ENCODE measurements around the gene KCTD15.

KCTD15 gene

DNA sequence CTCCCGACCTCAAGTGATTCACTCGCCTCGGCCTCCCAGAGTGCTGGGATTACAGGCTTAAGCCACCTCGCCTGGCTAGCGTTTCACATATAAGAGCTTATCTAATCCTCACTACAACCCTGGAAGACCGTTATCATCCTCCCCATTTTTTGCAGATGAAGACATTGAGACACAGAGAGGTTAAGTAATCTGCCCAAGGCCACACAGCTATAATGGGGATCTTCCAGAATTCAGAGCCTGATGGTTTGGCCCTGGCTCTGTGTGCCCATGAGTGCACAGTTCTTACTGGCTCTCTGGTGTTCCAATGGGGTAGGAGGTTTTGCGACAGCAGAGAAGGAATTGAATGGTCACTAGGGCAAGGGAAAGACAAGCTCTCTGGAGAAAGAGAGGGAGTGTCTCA, 16.8 kb upstream of the KCTD15 start:
- no peaks in the 10 kb centered on the region for H3K9me2 ChIP-seq (ENCODE audit: low read depth, low read length)
- H3K9ac ChIP-seq (ENCODE audit: low read length) = no peak overlapping the region
- H4K20me1 ChIP-seq (ENCODE audit: insufficient read depth, low read length) = no peaks in the 10 kb centered on the region
- no peaks in the 10 kb centered on the region for H3K9me3 ChIP-seq (ENCODE audit: low read length)
- no peak overlapping the region for H3K4me3 ChIP-seq (ENCODE audit: low read depth, low read length, poor library complexity, severe bottlenecking)
- no peak for TF ChIP-seq EZH2 (IDR thresholded peaks at IDR 0.05; ENCODE audit: borderline replicate concordance, low read length)
- TF ChIP-seq, protein P1, sequence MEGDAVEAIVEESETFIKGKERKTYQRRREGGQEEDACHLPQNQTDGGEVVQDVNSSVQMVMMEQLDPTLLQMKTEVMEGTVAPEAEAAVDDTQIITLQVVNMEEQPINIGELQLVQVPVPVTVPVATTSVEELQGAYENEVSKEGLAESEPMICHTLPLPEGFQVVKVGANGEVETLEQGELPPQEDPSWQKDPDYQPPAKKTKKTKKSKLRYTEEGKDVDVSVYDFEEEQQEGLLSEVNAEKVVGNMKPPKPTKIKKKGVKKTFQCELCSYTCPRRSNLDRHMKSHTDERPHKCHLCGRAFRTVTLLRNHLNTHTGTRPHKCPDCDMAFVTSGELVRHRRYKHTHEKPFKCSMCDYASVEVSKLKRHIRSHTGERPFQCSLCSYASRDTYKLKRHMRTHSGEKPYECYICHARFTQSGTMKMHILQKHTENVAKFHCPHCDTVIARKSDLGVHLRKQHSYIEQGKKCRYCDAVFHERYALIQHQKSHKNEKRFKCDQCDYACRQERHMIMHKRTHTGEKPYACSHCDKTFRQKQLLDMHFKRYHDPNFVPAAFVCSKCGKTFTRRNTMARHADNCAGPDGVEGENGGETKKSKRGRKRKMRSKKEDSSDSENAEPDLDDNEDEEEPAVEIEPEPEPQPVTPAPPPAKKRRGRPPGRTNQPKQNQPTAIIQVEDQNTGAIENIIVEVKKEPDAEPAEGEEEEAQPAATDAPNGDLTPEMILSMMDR (IDR thresholded peaks at IDR 0.05; ENCODE audit: low read length) = no peak
- H3K4me1 ChIP-seq (ENCODE audit: insufficient read depth, low read length, severe bottlenecking) = no peaks in the 10 kb centered on the region
- no peak overlapping the region for H3K4me2 ChIP-seq (ENCODE audit: low read length)
- no peak overlapping the region for H2AFZ ChIP-seq (ENCODE audit: low read length)
- H3K27ac ChIP-seq (ENCODE audit: low read depth, low read length, poor library complexity, severe bottlenecking) = no peak overlapping the region
- H3F3A ChIP-seq (ENCODE audit: insufficient read depth, low read length) = no peaks in the 10 kb centered on the region
- no peaks in the 10 kb centered on the region for H3K36me3 ChIP-seq (ENCODE audit: insufficient read depth, low read length)
- H3K79me2 ChIP-seq (ENCODE audit: insufficient read depth, low read length) = no peaks in the 10 kb centered on the region
- no peaks in the 10 kb centered on the region for H3K27me3 ChIP-seq (ENCODE audit: insufficient read depth, low read length)

DNA sequence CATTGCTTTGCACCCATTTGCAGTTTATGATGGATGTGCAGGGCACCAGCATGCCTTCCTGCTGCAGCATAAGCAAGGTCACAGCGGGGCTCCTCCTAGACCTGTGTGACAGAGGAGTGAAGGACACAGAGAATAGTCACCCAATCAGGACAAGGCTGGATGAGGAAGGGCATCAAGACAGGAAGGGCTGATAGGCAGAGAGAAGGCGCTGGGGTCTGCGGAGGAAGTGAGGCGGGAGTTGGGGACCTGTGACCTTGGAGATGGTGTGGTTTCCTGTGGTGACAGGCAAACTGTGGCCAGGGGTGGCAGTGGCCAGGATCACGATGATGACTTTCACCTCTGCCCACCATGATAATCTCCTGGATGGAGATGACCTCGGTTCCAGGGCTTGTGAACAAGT, 16.4 kb upstream of the KCTD15 start:
- Histone ChIP-seq H4K20me1 (ENCODE audit: insufficient read depth, low read length) (no peaks in the 10 kb centered on the region), H3F3A (ENCODE audit: insufficient read depth, low read length) (no peaks in the 10 kb centered on the region), H3K9me3 (ENCODE audit: low read length) (no peaks in the 10 kb centered on the region), H3K4me2 (ENCODE audit: low read length) (no peak overlapping the region), H2AFZ (ENCODE audit: low read length) (no peak overlapping the region), H3K9me2 (ENCODE audit: low read depth, low read length) (no peaks in the 10 kb centered on the region), H3K27me3 (ENCODE audit: insufficient read depth, low read length) (no peaks in the 10 kb centered on the region), H3K9ac (ENCODE audit: low read length) (no peak overlapping the region), H3K27ac (ENCODE audit: low read depth, low read length, poor library complexity, severe bottlenecking) (no peak overlapping the region), H3K4me1 (ENCODE audit: insufficient read depth, low read length, severe bottlenecking) (no peaks in the 10 kb centered on the region), H3K36me3 (ENCODE audit: insufficient read depth, low read length) (no peaks in the 10 kb centered on the region), H3K4me3 (ENCODE audit: low read depth, low read length, poor library complexity, severe bottlenecking) (no peak overlapping the region), H3K79me2 (ENCODE audit: insufficient read depth, low read length) (no peaks in the 10 kb centered on the region)
- no peak for TF ChIP-seq EZH2 (IDR thresholded peaks at IDR 0.05; ENCODE audit: borderline replicate concordance, low read length)
- TF ChIP-seq, protein P1 (IDR thresholded peaks at IDR 0.05; ENCODE audit: low read length) = no peak

DNA sequence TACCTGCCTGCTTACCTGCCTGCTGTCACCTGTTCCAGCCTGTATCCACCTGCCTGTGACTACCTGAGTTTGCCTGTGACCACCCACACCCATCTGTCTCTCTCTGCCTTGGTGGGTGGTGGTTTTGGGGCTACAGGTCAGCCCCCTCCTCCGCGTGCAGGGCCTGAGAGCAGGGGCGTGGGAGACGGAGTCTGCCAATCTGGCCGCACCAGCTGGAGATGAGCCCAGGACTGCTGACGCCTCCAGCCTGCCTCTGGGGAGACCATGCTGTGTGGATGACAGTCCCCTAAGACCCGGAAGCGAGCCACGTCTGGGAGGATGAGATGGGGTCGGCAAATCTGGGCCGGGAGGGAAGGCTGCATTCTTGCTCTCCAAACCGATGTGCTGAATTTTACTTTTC, 15.9 kb upstream of the KCTD15 start:
- H3K4me3 ChIP-seq (ENCODE audit: low read depth, low read length, poor library complexity, severe bottlenecking) = no peak overlapping the region
- H3F3A ChIP-seq (ENCODE audit: insufficient read depth, low read length) = no peaks in the 10 kb centered on the region
- H3K27ac ChIP-seq (ENCODE audit: low read depth, low read length, poor library complexity, severe bottlenecking) = no peak overlapping the region
- H4K20me1 ChIP-seq (ENCODE audit: insufficient read depth, low read length) = no peaks in the 10 kb centered on the region
- H3K9ac ChIP-seq (ENCODE audit: low read length) = no peak overlapping the region
- no peak overlapping the region for H3K4me2 ChIP-seq (ENCODE audit: low read length)
- no peak overlapping the region for H2AFZ ChIP-seq (ENCODE audit: low read length)
- H3K27me3 ChIP-seq (ENCODE audit: insufficient read depth, low read length) = no peaks in the 10 kb centered on the region
- no peaks in the 10 kb centered on the region for H3K9me3 ChIP-seq (ENCODE audit: low read length)
- no peaks in the 10 kb centered on the region for H3K9me2 ChIP-seq (ENCODE audit: low read depth, low read length)
- no peaks in the 10 kb centered on the region for H3K36me3 ChIP-seq (ENCODE audit: insufficient read depth, low read length)
- H3K4me1 ChIP-seq (ENCODE audit: insufficient read depth, low read length, severe bottlenecking) = no peaks in the 10 kb centered on the region
- H3K79me2 ChIP-seq (ENCODE audit: insufficient read depth, low read length) = no peaks in the 10 kb centered on the region
- TF ChIP-seq EZH2 (IDR thresholded peaks at IDR 0.05; ENCODE audit: borderline replicate concordance, low read length) = no peak
- TF ChIP-seq, protein P1 (IDR thresholded peaks at IDR 0.05; ENCODE audit: low read length) = no peak
